ENCODE measurements around the gene ANKRD6.

- TF ChIP-seq CTCF (IDR thresholded peaks at IDR 0.05; ENCODE audit: insufficient read depth, low read depth, low read length) (no peak), EZH2 (IDR thresholded peaks at IDR 0.05; ENCODE audit: insufficient read depth, low read length) (no peak)
Observed at GRCh38 chr6:89386917-89387491, 45.9 kb upstream of the ANKRD6 start.

Data from astrocyte (in vitro differentiated cells and primary cell).